HCT116 (cell line): ENCODE measurements around the gene KRT85. TPM values are rescaled to one million over a fixed set of nuclear protein-coding genes. Genes with fewer than 3 reads are reported as not detected.

Source experiments
- ATAC-seq: fragments of 200-7000 bp; cut with Tn5 transposase; 2 replicates; pipeline ENCODE4 v1.9.1; 2020; ENCODE audit warnings: mild to moderate bottlenecking, moderate library complexity
- BruUV-seq: library from RNA; stranded (reverse); fragments of 400-500 nt; replicated peaks from 2 replicates; lab custom pipeline; 2021; lab: Mats Ljungman, UMichigan
- CTCF ChIA-PET: fragments of 300-600 bp; sonication (Branson Sonifier 250); formaldehyde crosslinking; loops from one replicate; lab custom pipeline; 2021; ENCODE audit warnings: antibody characterized with exemption; lab: Charles Lee
- POLR2A ChIA-PET: fragments of 300-600, 350-600 bp; sonication (Branson Sonifier 250); formaldehyde crosslinking; loops from one replicate; lab custom pipeline; 2021; ENCODE audit warnings: antibody characterized with exemption; lab: Charles Lee
- RAD21 ChIA-PET, 2 experiments: fragments of 300-600 bp; sonication (Branson Sonifier 250); formaldehyde crosslinking; loops; one replicate each; lab custom pipeline; 2023; ENCODE audit warnings: low total read pairs in 2 of 2; ENCODE audit not compliant: uncharacterized antibody in 2 of 2, unreplicated experiment in 2 of 2, low non-redundant PET in 1 of 2; lab: Charles Lee
- DNase-seq: peaks from one replicate; pipeline ENCODE4 v3.0.0-alpha.2; 2010; ENCODE audit warnings: low read depth, low spot score
- H2AFZ ChIP-seq: fragments of 200-600 bp; shearing (Covaris generic), sonication (generic); 2 replicates; pipeline ENCODE4 v1.6.1; 2017; ENCODE audit warnings: low read depth, mixed run types, mixed read lengths, antibody characterized with exemption, low read length; ENCODE audit not compliant: poor library complexity, severe bottlenecking
- H3K27ac ChIP-seq: 2 replicates; pipeline ENCODE4 v1.5.1; 2012; ENCODE audit warnings: low read depth, low read length
- H3K27me3 ChIP-seq: fragments of 200-600 bp; sonication (generic); 2 replicates; pipeline ENCODE4 v1.6.1; 2016; ENCODE audit warnings: mixed run types, low read length, mixed read lengths; ENCODE audit not compliant: insufficient read depth
- H3K36me3 ChIP-seq, 2 experiments: fragments of 200-500 bp in 1 of 2; fragments of 200-600 bp in 1 of 2; sonication (Bioruptor generic) in 1 of 2; sonication (generic) in 1 of 2; 2 replicates each; pipeline versions ENCODE4 v1.5.1 to v1.6.1; 2014 to 2016; ENCODE audit warnings: low read length in 2 of 2, inconsistent platforms in 1 of 2, mixed read lengths in 1 of 2, mixed run types in 1 of 2; ENCODE audit not compliant: insufficient read depth in 2 of 2, control insufficient read depth in 1 of 2
- H3K4me1 ChIP-seq, 2 experiments: fragments of 200-600 bp in 1 of 2; sonication (generic) in 1 of 2; 2 replicates each; pipeline versions ENCODE4 v1.5.1 to v1.6.1; 2012 to 2017; ENCODE audit warnings: low read length in 2 of 2, inconsistent platforms in 1 of 2, mild to moderate bottlenecking in 1 of 2, mixed read lengths in 1 of 2, mixed run types in 1 of 2, moderate library complexity in 1 of 2; ENCODE audit not compliant: insufficient read depth in 2 of 2, control insufficient read depth in 1 of 2
- H3K4me2 ChIP-seq: fragments of 200-600 bp; sonication (generic); 2 replicates; pipeline ENCODE4 v1.6.1; 2017; ENCODE audit warnings: mixed run types, low read length, mixed read lengths
- H3K4me3 ChIP-seq, 2 experiments: fragments of 200-600 bp in 1 of 2; sonication (generic) in 1 of 2; replicated peaks in 1 of 2; 2 replicates each; pipeline ENCODE4 v1.5.1; 2011 to 2016; ENCODE audit warnings: low read length in 2 of 2, control low read depth in 1 of 2, low read depth in 1 of 2, mild to moderate bottlenecking in 1 of 2, mixed read lengths in 1 of 2, mixed run types in 1 of 2
- H3K79me2 ChIP-seq: fragments of 200-600 bp; sonication (generic); 2 replicates; pipeline ENCODE4 v1.6.1; 2017; ENCODE audit warnings: mild to moderate bottlenecking, mixed run types, low read length, moderate library complexity, mixed read lengths; ENCODE audit not compliant: insufficient read depth
- H3K9ac ChIP-seq: fragments of 200-600 bp; sonication (generic); 2 replicates; pipeline ENCODE4 v1.6.1; 2016; ENCODE audit warnings: low read length, mixed read lengths
- H3K9me2 ChIP-seq: fragments of 200-600 bp; sonication (generic), shearing (Covaris generic); 2 replicates; pipeline ENCODE4 v1.6.1; 2017; ENCODE audit warnings: mixed run types, mild to moderate bottlenecking, moderate library complexity; ENCODE audit not compliant: insufficient read depth
- H3K9me3 ChIP-seq, 2 experiments: fragments of 200-500 bp in 1 of 2; fragments of 200-600 bp in 1 of 2; sonication (Bioruptor generic) in 1 of 2; sonication (generic) in 1 of 2; 2 replicates each; pipeline ENCODE4 v1.6.1; 2014 to 2017; ENCODE audit warnings: low read length in 2 of 2, mixed read lengths in 2 of 2, inconsistent platforms in 1 of 2, low read depth in 1 of 2, mild to moderate bottlenecking in 1 of 2, mixed run types in 1 of 2, moderate library complexity in 1 of 2; ENCODE audit not compliant: control insufficient read depth in 1 of 2, insufficient read depth in 1 of 2
- H4K20me1 ChIP-seq: fragments of 200-600 bp; sonication (generic), shearing (Covaris generic); 2 replicates; pipeline ENCODE4 v1.6.1; 2017; ENCODE audit warnings: mixed run types, mild to moderate bottlenecking, moderate library complexity; ENCODE audit not compliant: insufficient read depth
- CBX3 ChIP-seq: IDR thresholded peaks from 2 replicates; pipeline ENCODE4 v1.6.1; 2012; ENCODE audit warnings: low read depth
- EGR1 ChIP-seq: IDR thresholded peaks from 2 replicates; pipeline ENCODE4 v1.6.1; 2012; ENCODE audit warnings: low read depth
- ELF1 ChIP-seq: IDR thresholded peaks from 2 replicates; pipeline ENCODE4 v1.6.1; 2012; ENCODE audit warnings: low read depth, borderline replicate concordance
- FOSL1 ChIP-seq: IDR thresholded peaks from 2 replicates; pipeline ENCODE4 v1.6.1; 2012; ENCODE audit warnings: low read depth
- JUND ChIP-seq: IDR thresholded peaks from 2 replicates; pipeline ENCODE4 v1.6.1; 2012
- POLR2A ChIP-seq: IDR thresholded peaks from 2 replicates; pipeline ENCODE4 v1.7.0; 2011; ENCODE audit warnings: borderline replicate concordance; ENCODE audit not compliant: insufficient read depth, insufficient read length; ENCODE audit errors: extremely low read depth
- POLR2AphosphoS5 ChIP-seq: IDR thresholded peaks from 2 replicates; pipeline ENCODE4 v1.6.1; 2011; ENCODE audit warnings: mild to moderate bottlenecking, low read depth, low read length, moderate library complexity
- RAD21 ChIP-seq: IDR thresholded peaks from 2 replicates; pipeline ENCODE4 v1.6.1; 2012; ENCODE audit warnings: low read depth, mild to moderate bottlenecking
- SRF ChIP-seq: IDR thresholded peaks from 2 replicates; pipeline ENCODE4 v1.6.1; 2012; ENCODE audit warnings: low read depth
- TCF7L2 ChIP-seq: IDR thresholded peaks from 2 replicates; pipeline ENCODE4 v1.7.0; 2011; ENCODE audit warnings: borderline replicate concordance, inconsistent platforms; ENCODE audit not compliant: insufficient read depth, insufficient read length; ENCODE audit errors: extremely low read depth
- ZFX ChIP-seq: fragments of 450-650 bp; IDR thresholded peaks from 2 replicates; pipeline ENCODE4 v1.6.1; 2017
- ZNF274 ChIP-seq: fragments of 200-500 bp; sonication (Bioruptor generic); IDR thresholded peaks from 2 replicates; pipeline ENCODE4 v1.6.1; 2014; ENCODE audit warnings: mild to moderate bottlenecking, low read depth, low read length, inconsistent platforms
- intact Hi-C: fragments of 100-400 bp; cut with micrococcal nuclease; formaldehyde crosslinking; loops from 2 replicates; pipeline ENCODE4 v1.10.0; 2022
- total RNA-seq: library from RNA; stranded (reverse); gene quantifications from one replicate; pipeline ENCODE4 v1.2.1, GENCODE V29; 2021; ENCODE audit not compliant: unreplicated experiment
- TF ChIP-seq, protein P1 (sequence below): IDR thresholded peaks from 2 replicates; pipeline ENCODE4 v1.6.1; 2011; ENCODE audit warnings: mild to moderate bottlenecking, low read length, moderate library complexity; ENCODE audit not compliant: insufficient replicate concordance; ENCODE audit errors: extremely low read depth
- TF ChIP-seq, protein P2 (sequence below): IDR thresholded peaks from 2 replicates; pipeline ENCODE4 v1.6.1; 2012
- TF ChIP-seq, protein P3 (sequence below), 3 experiments: fragments of 200-600 bp in 1 of 3; sonication (generic) in 1 of 3; IDR thresholded peaks in 2 of 3; conservative IDR thresholded peaks in 1 of 3; 2 replicates each; pipeline ENCODE4 v1.5.1; 2012 to 2017; ENCODE audit warnings: low read depth in 2 of 3, low read length in 2 of 3, antibody characterized with exemption in 1 of 3, borderline replicate concordance in 1 of 3, control low read depth in 1 of 3, mild to moderate bottlenecking in 1 of 3, mixed read lengths in 1 of 3, mixed run types in 1 of 3, moderate library complexity in 1 of 3; ENCODE audit not compliant: insufficient read depth in 1 of 3
- TF ChIP-seq, protein P4 (sequence below): IDR thresholded peaks from 2 replicates; pipeline ENCODE4 v1.6.1; 2012; ENCODE audit warnings: low read depth

KRT85 gene
- total RNA-seq, 1 experiment from 2014 or later, result not detected

- peak; percentile 40; the same call in 1 of the 2 replicates for TF ChIP-seq CBX3
- no peak for TF ChIP-seq FOSL1
- TF ChIP-seq RAD21, result peak; percentile 96
- no peak for TF ChIP-seq TCF7L2
- TF ChIP-seq, all 23 proteins: peak for 5
These were observed 5.2 kb upstream of the KRT85 start (continued) for GRCh38 chr12:52372216-52373154.

- Histone ChIP-seq H3K36me3 (no peaks in the 10 kb centered on the region), H3K4me3 (no peak overlapping the region), H2AFZ (no peak overlapping the region), H4K20me1 (no peaks in the 10 kb centered on the region), H3K4me2 (no peak overlapping the region), H3K9ac (no peak overlapping the region), H3K27me3 (no peaks in the 10 kb centered on the region), H3K9me3 (peaks cover 0 to 10% of the 10 kb centered on the region in 2 experiments; a peak in 1 of 4 replicates), H3K79me2 (no peaks in the 10 kb centered on the region), H3K27ac (no peak overlapping the region), H3K4me1 (peaks cover 0 to 2% of the 10 kb centered on the region in 2 experiments; a peak in 1 of 4 replicates), H3K9me2 (no peaks in the 10 kb centered on the region)
- ChIA-PET CTCF (interaction anchor here (0.9 to 4.0 kb wide), 11 partner anchors 8 to 508 kb away, joined by 3 to 57 read pairs (median 12); no protein-coding TSS in a partner anchor), RAD21 (interaction anchor here (1.0 to 2.0 kb wide), 3 partner anchors 215 to 508 kb away, joined by 3 to 14 read pairs (median 4); no protein-coding TSS in a partner anchor), POLR2A (no interaction called here)
- intact Hi-C loops, result loop anchor here (1.0 to 5.0 kb wide), 4 partner anchors 215 to 609 kb away; no protein-coding TSS in a partner anchor
- no TSS peak for BruUV-seq
- DNase-seq (no peak), ATAC-seq (no peak)
- TF ChIP-seq, protein P1, sequence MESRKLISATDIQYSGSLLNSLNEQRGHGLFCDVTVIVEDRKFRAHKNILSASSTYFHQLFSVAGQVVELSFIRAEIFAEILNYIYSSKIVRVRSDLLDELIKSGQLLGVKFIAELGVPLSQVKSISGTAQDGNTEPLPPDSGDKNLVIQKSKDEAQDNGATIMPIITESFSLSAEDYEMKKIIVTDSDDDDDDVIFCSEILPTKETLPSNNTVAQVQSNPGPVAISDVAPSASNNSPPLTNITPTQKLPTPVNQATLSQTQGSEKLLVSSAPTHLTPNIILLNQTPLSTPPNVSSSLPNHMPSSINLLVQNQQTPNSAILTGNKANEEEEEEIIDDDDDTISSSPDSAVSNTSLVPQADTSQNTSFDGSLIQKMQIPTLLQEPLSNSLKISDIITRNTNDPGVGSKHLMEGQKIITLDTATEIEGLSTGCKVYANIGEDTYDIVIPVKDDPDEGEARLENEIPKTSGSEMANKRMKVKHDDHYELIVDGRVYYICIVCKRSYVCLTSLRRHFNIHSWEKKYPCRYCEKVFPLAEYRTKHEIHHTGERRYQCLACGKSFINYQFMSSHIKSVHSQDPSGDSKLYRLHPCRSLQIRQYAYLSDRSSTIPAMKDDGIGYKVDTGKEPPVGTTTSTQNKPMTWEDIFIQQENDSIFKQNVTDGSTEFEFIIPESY, result no peak
- TF ChIP-seq ZNF274 (no peak), EGR1 (no peak), POLR2AphosphoS5 (no peak), CBX3 (no peak), RAD21 (no peak), SRF (no peak), POLR2A (no peak), ELF1 (no peak), JUND (no peak), ZFX (no peak)
- TF ChIP-seq, protein P2, sequence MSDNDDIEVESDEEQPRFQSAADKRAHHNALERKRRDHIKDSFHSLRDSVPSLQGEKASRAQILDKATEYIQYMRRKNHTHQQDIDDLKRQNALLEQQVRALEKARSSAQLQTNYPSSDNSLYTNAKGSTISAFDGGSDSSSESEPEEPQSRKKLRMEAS, result no peak
- TF ChIP-seq, protein P3, sequence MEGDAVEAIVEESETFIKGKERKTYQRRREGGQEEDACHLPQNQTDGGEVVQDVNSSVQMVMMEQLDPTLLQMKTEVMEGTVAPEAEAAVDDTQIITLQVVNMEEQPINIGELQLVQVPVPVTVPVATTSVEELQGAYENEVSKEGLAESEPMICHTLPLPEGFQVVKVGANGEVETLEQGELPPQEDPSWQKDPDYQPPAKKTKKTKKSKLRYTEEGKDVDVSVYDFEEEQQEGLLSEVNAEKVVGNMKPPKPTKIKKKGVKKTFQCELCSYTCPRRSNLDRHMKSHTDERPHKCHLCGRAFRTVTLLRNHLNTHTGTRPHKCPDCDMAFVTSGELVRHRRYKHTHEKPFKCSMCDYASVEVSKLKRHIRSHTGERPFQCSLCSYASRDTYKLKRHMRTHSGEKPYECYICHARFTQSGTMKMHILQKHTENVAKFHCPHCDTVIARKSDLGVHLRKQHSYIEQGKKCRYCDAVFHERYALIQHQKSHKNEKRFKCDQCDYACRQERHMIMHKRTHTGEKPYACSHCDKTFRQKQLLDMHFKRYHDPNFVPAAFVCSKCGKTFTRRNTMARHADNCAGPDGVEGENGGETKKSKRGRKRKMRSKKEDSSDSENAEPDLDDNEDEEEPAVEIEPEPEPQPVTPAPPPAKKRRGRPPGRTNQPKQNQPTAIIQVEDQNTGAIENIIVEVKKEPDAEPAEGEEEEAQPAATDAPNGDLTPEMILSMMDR (IDR thresholded peaks at IDR 0.05 in 2 of 3, conservative IDR thresholded peaks at IDR 0.05 in 1 of 3; ENCODE audit: borderline replicate concordance in 1 of 3, insufficient read depth in 1 of 3, low read depth in 2 of 3, low read length in 2 of 3), result no peak
- TF ChIP-seq, protein P4, sequence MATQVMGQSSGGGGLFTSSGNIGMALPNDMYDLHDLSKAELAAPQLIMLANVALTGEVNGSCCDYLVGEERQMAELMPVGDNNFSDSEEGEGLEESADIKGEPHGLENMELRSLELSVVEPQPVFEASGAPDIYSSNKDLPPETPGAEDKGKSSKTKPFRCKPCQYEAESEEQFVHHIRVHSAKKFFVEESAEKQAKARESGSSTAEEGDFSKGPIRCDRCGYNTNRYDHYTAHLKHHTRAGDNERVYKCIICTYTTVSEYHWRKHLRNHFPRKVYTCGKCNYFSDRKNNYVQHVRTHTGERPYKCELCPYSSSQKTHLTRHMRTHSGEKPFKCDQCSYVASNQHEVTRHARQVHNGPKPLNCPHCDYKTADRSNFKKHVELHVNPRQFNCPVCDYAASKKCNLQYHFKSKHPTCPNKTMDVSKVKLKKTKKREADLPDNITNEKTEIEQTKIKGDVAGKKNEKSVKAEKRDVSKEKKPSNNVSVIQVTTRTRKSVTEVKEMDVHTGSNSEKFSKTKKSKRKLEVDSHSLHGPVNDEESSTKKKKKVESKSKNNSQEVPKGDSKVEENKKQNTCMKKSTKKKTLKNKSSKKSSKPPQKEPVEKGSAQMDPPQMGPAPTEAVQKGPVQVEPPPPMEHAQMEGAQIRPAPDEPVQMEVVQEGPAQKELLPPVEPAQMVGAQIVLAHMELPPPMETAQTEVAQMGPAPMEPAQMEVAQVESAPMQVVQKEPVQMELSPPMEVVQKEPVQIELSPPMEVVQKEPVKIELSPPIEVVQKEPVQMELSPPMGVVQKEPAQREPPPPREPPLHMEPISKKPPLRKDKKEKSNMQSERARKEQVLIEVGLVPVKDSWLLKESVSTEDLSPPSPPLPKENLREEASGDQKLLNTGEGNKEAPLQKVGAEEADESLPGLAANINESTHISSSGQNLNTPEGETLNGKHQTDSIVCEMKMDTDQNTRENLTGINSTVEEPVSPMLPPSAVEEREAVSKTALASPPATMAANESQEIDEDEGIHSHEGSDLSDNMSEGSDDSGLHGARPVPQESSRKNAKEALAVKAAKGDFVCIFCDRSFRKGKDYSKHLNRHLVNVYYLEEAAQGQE, result no peak
These were observed 4.4 kb upstream of the KRT85 start for GRCh38 chr12:52371716-52372115.
